HUES6 (cell line): ENCODE results near the gene CALCOCO1.

Experiments
- H3K27ac ChIP-seq: 2 replicates; pipeline ENCODE4 v1.7.0; 2013; ENCODE audit warnings: low read depth, mild to moderate bottlenecking, low read length, inconsistent platforms
- H3K27me3 ChIP-seq: 2 replicates; pipeline ENCODE4 v1.6.1; 2013; ENCODE audit warnings: low read length; ENCODE audit not compliant: control insufficient read depth, insufficient read depth
- H3K36me3 ChIP-seq: 2 replicates; pipeline ENCODE4 v1.6.1; 2013; ENCODE audit warnings: low read length; ENCODE audit not compliant: control insufficient read depth, insufficient read depth
- H3K4me1 ChIP-seq: 2 replicates; pipeline ENCODE4 v1.6.1; 2013; ENCODE audit warnings: low read length; ENCODE audit not compliant: control insufficient read depth, insufficient read depth
- H3K4me3 ChIP-seq: 2 replicates; pipeline ENCODE4 v1.5.1; 2013; ENCODE audit warnings: low read depth, low read length
- H3K9ac ChIP-seq: one replicate; pipeline ENCODE4 v1.6.1; 2013; ENCODE audit warnings: mild to moderate bottlenecking, low read length
- H3K9me3 ChIP-seq: 2 replicates; pipeline ENCODE4 v1.6.1; 2013; ENCODE audit warnings: low read depth, low read length; ENCODE audit not compliant: control insufficient read depth, insufficient read depth

Gene CALCOCO1

GRCh38 chr12:53759261-53759660, 32.0 kb upstream of the CALCOCO1 start:
- H3K9me3 ChIP-seq: no peaks in the 10 kb centered on the region
- no peak overlapping the region for H3K27ac ChIP-seq
- peaks cover 86% of the 10 kb centered on the region for H3K27me3 ChIP-seq
- H3K36me3 ChIP-seq: no peaks in the 10 kb centered on the region
- H3K4me3 ChIP-seq: no peak overlapping the region
- peaks cover 36% of the 10 kb centered on the region for H3K4me1 ChIP-seq
- no peak overlapping the region for H3K9ac ChIP-seq

- no peaks in the 10 kb centered on the region for H3K9me3 ChIP-seq
- peaks cover 88% of the 10 kb centered on the region for H3K27me3 ChIP-seq
- H3K36me3 ChIP-seq: no peaks in the 10 kb centered on the region
- H3K4me1 ChIP-seq: peaks cover 37% of the 10 kb centered on the region
- no peak overlapping the region for H3K9ac ChIP-seq
- no peak overlapping the region for H3K4me3 ChIP-seq
- H3K27ac ChIP-seq: no peak overlapping the region
Measured at GRCh38 chr12:53758730-53759103, 31.5 kb upstream of the CALCOCO1 start.

DNA sequence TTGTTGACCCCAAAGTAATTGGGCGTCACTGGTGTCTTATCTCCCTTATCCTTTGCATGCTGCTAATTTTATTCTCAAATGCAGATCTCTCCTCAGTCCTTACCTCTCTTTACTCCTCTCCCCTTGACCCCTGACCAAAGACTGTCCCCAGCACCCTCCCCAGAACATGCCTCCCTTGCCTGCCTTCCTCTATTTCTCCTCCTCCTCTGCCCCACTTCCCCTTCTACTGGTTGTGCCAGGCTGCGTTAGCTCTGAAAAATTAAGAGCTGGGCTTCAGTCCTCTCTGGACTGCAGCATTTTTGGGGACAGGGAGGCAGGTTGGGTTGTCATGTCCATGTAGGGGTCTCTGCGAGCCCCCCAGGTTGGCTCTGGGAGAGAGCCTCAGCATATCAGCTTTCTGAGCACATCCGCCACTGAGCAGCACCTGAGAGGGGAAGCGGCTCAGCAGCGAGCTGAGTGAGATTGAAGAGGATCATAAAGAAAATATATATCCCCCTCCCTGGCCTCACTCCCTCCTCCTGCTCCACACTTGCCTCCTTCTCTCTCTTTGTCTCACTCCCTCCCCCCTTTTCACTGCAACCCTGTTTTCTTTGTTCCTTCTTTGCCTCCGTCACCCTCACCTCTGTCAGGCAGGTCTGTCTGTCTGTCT, 31.0 kb upstream of the CALCOCO1 start:
- H3K4me3 ChIP-seq: no peak overlapping the region
- peaks cover 37% of the 10 kb centered on the region for H3K4me1 ChIP-seq
- no peaks in the 10 kb centered on the region for H3K9me3 ChIP-seq

DNA sequence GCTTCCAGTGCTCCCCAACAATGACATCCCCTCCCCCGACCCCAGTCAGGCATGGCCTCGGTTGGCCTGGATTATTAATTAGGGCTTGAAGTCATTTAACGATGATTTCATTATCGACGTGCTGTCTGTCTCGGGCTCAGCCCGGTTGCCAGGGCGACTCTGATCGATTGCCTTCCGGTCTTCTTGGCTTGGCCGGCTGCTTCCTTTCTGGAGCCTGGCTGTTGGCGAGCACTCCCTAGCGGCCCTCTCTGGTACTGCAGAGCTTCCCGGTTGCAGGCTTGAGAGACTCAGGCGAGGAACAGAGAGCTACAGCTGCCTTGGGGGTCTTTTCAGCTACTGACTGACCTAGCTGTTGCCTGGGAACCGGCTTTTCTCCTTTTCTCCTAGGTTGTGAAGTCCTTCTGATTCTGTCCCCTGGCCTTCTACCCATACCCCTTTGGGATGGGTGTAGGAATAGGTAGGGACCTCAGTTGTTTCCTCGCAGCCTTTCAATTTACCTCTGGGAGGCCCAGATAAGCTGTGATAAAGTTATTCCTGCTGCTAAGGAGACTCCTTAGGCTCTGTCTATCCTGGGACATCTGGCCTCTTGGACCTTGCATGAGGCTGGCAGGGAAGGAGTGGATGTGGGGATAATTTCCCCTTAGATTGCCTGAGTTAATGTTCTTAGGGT, 30.0 kb upstream of the CALCOCO1 start:
- peaks cover 88% of the 10 kb centered on the region for H3K27me3 ChIP-seq
- no peak overlapping the region for H3K9ac ChIP-seq
- H3K4me1 ChIP-seq: peaks cover 40% of the 10 kb centered on the region
- H3K4me3 ChIP-seq: peak overlapping the region; percentile 56
- no peaks in the 10 kb centered on the region for H3K36me3 ChIP-seq
- H3K9me3 ChIP-seq: no peaks in the 10 kb centered on the region
- no peak overlapping the region for H3K27ac ChIP-seq

More for the DNA sequence above, 31.0 kb upstream of the CALCOCO1 start:
- Histone ChIP-seq H3K9ac (no peak overlapping the region), H3K36me3 (no peaks in the 10 kb centered on the region), H3K27ac (no peak overlapping the region), H3K27me3 (peaks cover 88% of the 10 kb centered on the region)

DNA sequence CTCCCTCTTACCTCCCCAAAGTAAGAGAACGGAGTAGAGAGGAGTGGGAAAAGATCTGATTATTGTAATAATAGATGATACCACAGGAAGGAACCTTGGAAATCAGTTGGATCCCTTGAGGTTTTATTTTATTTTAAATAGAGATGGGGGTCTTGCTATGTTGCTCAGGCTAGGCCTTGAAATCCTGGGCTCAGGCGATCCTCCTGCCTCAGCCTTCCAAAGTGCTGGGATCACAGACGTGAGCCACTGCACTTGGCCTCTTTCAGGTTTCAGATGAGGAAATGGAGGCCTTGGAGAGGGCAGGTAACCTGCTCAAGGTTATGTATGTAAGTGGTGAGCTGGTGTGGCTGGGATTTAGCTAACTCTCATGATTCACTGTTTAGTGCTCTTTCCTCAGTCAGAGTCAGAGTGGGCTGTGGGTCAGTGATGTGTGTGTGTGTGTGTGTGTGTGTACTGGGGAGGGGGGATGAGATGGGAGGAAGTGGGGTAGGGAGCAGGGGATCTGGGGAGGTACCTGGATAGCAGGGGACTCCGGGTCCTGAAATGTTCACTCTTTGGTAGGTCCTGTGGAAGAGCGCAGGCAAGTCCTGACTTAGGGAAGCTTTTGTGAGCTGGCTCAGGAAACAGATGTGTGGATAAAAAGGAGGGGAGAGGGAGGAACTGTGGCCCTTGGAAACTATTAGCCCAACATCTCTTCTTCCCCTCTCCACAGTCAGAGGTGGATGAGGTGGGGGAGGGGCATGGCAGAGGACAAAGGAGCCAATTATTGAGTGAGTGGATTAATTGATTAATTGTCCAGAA, 29.2 kb upstream of the CALCOCO1 start:
- peaks cover 89% of the 10 kb centered on the region for H3K27me3 ChIP-seq
- peaks cover 42% of the 10 kb centered on the region for H3K4me1 ChIP-seq
- H3K4me3 ChIP-seq: peak overlapping the region; percentile 56
- H3K27ac ChIP-seq: no peak overlapping the region
- no peaks in the 10 kb centered on the region for H3K36me3 ChIP-seq
- H3K9me3 ChIP-seq: no peaks in the 10 kb centered on the region
- no peak overlapping the region for H3K9ac ChIP-seq

- no peak overlapping the region for H3K4me3 ChIP-seq
- peaks cover 89% of the 10 kb centered on the region for H3K27me3 ChIP-seq
- no peak overlapping the region for H3K9ac ChIP-seq
- peaks cover 43% of the 10 kb centered on the region for H3K4me1 ChIP-seq
- no peaks in the 10 kb centered on the region for H3K9me3 ChIP-seq
- no peak overlapping the region for H3K27ac ChIP-seq
- H3K36me3 ChIP-seq: no peaks in the 10 kb centered on the region
Measured at GRCh38 chr12:53755893-53756292, 28.6 kb upstream of the CALCOCO1 start.

GRCh38 chr12:53755451-53755891, 28.2 kb upstream of the CALCOCO1 start:
- Histone ChIP-seq H3K4me1 (peaks cover 48% of the 10 kb centered on the region), H3K9ac (no peak overlapping the region), H3K36me3 (no peaks in the 10 kb centered on the region), H3K27me3 (peaks cover 89% of the 10 kb centered on the region), H3K27ac (no peak overlapping the region), H3K9me3 (no peaks in the 10 kb centered on the region), H3K4me3 (no peak overlapping the region)

- Histone ChIP-seq H3K27me3 (peaks cover 92% of the 10 kb centered on the region), H3K4me1 (peaks cover 53% of the 10 kb centered on the region), H3K9ac (no peak overlapping the region), H3K36me3 (no peaks in the 10 kb centered on the region), H3K9me3 (no peaks in the 10 kb centered on the region), H3K4me3 (no peak overlapping the region), H3K27ac (no peak overlapping the region)
Measured at GRCh38 chr12:53754633-53755264, 27.5 kb upstream of the CALCOCO1 start.

DNA sequence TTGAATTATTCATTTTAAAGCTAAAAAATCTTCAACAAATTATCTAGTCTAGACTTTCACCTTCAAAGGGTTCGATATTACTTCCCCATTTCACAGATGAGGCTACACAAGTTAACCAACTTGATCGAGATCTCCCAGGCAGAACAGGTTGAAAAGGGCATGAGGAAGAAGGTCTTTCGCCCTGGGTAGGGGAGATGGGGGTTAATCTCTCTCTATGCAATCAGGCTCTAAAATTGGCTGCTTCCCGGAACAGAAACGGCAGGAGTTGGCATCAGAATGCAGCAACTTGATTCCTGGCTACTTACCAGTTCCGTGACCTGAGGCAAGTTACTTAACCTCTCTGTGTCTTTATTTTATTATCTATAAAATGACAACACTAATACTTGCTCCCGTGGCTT, 26.9 kb upstream of the CALCOCO1 start:
- H3K4me1 ChIP-seq: peaks cover 53% of the 10 kb centered on the region
- peaks cover 92% of the 10 kb centered on the region for H3K27me3 ChIP-seq
- no peak overlapping the region for H3K27ac ChIP-seq
- no peaks in the 10 kb centered on the region for H3K36me3 ChIP-seq
- H3K9me3 ChIP-seq: no peaks in the 10 kb centered on the region
- no peak overlapping the region for H3K4me3 ChIP-seq
- H3K9ac ChIP-seq: no peak overlapping the region

GRCh38 chr12:53752621-53753020, 25.4 kb upstream of the CALCOCO1 start:
- no peaks in the 10 kb centered on the region for H3K9me3 ChIP-seq
- no peak overlapping the region for H3K4me3 ChIP-seq
- H3K36me3 ChIP-seq: no peaks in the 10 kb centered on the region
- H3K27me3 ChIP-seq: peaks cover 92% of the 10 kb centered on the region
- H3K27ac ChIP-seq: no peak overlapping the region
- no peak overlapping the region for H3K9ac ChIP-seq
- H3K4me1 ChIP-seq: peaks cover 57% of the 10 kb centered on the region
